ENCODE results near the gene FAM53B. TPM values are rescaled to one million over a fixed set of nuclear protein-coding genes. Genes with fewer than 3 reads are reported as not detected.
A peak's percentile ranks its signal among the peaks of the same experiment; 100 is the strongest.

FAM53B gene
- total RNA-seq, 4 donors from 2014 or later: 25.2 to 43.3 (median 34.7) TPM

DNA sequence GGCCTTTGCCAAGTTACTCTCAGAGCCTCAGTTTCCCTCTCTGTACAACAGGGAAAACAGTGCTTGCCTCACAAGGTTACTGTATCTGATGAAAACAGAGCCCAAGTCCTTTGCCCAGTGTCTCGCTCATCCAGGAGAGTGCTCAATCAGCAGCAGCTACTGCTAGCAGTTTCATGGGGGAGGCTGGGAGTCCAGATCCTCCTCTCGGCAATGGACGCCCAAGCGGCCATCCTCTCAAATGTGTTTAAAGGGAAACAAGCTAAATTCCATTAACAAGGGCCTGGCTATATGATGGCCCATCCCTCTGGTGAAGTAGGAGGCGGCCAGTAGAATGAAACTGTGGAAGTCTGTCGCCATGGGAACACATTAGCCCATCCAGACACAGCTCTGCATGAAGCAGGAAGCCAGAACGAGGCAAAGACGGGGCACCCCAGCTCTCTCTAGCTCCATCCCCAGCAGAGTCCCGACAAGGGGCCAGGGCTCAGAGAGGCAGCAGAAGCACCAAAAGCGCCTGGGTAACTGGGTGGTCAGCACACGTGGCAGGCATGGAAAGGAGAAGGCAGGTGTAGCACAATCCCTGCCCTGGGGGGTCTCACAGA, 35.2 kb downstream of the FAM53B start:
- no peaks in the 10 kb centered on the region for H3K27me3 ChIP-seq
- intact Hi-C loops (cut with DNase I): loop anchor here (5.0 kb wide), 1 partner anchor 33 kb away; the partner anchor contains the start of gene FAM53B
- no peaks in the 10 kb centered on the region for H3K9me3 ChIP-seq
- peak overlapping the region; percentile 49 to 86 (median 68) for H3K27ac ChIP-seq (replicated peaks in 1 of 4)
- TF ChIP-seq POLR2A (IDR thresholded peaks at IDR 0.05; ENCODE audit: low read depth) (no peak), POLR2AphosphoS5 (IDR thresholded peaks at IDR 0.05) (no peak), EP300 (IDR thresholded peaks at IDR 0.05) (no peak)
- TF ChIP-seq, protein P1, sequence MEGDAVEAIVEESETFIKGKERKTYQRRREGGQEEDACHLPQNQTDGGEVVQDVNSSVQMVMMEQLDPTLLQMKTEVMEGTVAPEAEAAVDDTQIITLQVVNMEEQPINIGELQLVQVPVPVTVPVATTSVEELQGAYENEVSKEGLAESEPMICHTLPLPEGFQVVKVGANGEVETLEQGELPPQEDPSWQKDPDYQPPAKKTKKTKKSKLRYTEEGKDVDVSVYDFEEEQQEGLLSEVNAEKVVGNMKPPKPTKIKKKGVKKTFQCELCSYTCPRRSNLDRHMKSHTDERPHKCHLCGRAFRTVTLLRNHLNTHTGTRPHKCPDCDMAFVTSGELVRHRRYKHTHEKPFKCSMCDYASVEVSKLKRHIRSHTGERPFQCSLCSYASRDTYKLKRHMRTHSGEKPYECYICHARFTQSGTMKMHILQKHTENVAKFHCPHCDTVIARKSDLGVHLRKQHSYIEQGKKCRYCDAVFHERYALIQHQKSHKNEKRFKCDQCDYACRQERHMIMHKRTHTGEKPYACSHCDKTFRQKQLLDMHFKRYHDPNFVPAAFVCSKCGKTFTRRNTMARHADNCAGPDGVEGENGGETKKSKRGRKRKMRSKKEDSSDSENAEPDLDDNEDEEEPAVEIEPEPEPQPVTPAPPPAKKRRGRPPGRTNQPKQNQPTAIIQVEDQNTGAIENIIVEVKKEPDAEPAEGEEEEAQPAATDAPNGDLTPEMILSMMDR (IDR thresholded peaks at IDR 0.05): no peak
- H3K36me3 ChIP-seq: peaks cover 0 to 16% (median 8%) of the 10 kb centered on the region in 4 donors
- 77% methylated on average over 7 of the region's 11 CpGs for WGBS
- no peak for DNase-seq (ENCODE audit: extremely low spot score)
- H3K4me3 ChIP-seq: no peak overlapping the region
- H3K4me1 ChIP-seq: peaks cover 75 to 94% (median 83%) of the 10 kb centered on the region in 4 donors

DNA sequence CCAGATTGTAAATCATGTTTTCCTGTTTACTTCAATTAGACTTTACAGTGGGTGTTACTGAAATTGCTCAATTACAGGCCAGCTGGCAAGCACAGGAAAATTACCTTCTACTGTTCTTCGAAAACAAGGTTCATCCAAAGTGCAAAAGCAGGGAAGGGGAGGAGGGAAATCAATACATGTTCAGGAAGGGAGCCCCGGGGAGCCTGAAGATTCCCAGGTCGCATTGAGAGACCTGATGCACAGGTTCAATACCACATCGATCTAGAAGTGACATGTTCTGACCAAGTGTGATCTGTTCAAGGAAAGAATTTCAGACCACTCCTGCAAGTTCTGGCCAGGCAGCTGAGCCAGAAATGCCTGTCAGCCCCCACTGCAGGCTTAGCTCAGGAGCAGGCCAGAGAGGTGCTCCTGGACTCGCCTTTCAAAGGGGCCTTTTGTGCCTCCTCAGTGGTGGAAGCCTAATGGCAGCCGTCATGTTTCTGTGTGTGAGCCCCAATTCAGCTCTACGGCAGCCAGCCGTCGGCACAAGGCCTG, 35.9 kb downstream of the FAM53B start:
- 33% methylated on average over 9 of the region's 9 CpGs for WGBS
- no peak overlapping the region for H3K4me3 ChIP-seq
- no peak for DNase-seq (ENCODE audit: extremely low spot score)
- TF ChIP-seq, protein P1 (IDR thresholded peaks at IDR 0.05): no peak
- TF ChIP-seq POLR2A (IDR thresholded peaks at IDR 0.05; ENCODE audit: low read depth) (no peak), EP300 (IDR thresholded peaks at IDR 0.05) (no peak), POLR2AphosphoS5 (IDR thresholded peaks at IDR 0.05) (no peak)
- no peaks in the 10 kb centered on the region for H3K27me3 ChIP-seq
- H3K9me3 ChIP-seq: no peaks in the 10 kb centered on the region
- H3K27ac ChIP-seq (replicated peaks in 1 of 4): peak overlapping the region; percentile 49 to 86 (median 68)
- peaks cover 0 to 16% (median 8%) of the 10 kb centered on the region in 4 donors for H3K36me3 ChIP-seq
- intact Hi-C loops (cut with DNase I): loop anchor here (5.0 kb wide), 1 partner anchor 34 kb away; the partner anchor contains the start of gene FAM53B
- H3K4me1 ChIP-seq: peaks cover 82 to 94% (median 85%) of the 10 kb centered on the region in 4 donors

DNA sequence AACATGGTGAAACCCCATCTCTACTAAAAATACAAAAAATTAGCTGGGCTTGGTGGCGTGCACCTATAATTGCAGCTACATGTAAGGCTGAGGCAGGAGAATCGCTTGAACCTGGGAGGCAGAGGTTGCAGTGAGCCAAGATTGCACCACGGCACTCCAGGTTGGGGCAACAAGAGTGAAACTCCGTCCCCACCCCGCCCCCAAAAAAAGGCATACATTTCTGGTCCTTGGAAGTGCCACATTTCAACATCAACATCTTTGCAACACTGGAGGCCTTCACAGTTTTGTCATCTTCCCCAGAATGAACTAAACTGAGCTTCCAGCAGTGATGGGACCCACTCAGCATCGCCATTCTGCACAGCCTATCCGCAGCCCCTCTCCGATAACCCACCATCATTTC, 36.6 kb downstream of the FAM53B start:
- H3K27ac ChIP-seq (replicated peaks in 1 of 4): peak overlapping the region in 3 of 4 donors; percentile 54 to 86 (median 81)
- 86% methylated on average over 8 of the region's 8 CpGs for WGBS
- no peak for TF ChIP-seq POLR2A (IDR thresholded peaks at IDR 0.05; ENCODE audit: low read depth)
- TF ChIP-seq POLR2AphosphoS5 (IDR thresholded peaks at IDR 0.05): no peak
- TF ChIP-seq, protein P1 (IDR thresholded peaks at IDR 0.05): no peak
- no peak for TF ChIP-seq EP300 (IDR thresholded peaks at IDR 0.05)
- no peak overlapping the region for H3K4me3 ChIP-seq
- DNase-seq (ENCODE audit: extremely low spot score): no peak
- peaks cover 87 to 94% (median 90%) of the 10 kb centered on the region in 4 donors for H3K4me1 ChIP-seq
- no peaks in the 10 kb centered on the region for H3K27me3 ChIP-seq
- intact Hi-C loops (cut with DNase I): loop anchor here (5.0 kb wide), 1 partner anchor 35 kb away; the partner anchor contains the start of gene FAM53B
- H3K9me3 ChIP-seq: no peaks in the 10 kb centered on the region
- peaks cover 0 to 16% (median 8%) of the 10 kb centered on the region in 4 donors for H3K36me3 ChIP-seq

DNA sequence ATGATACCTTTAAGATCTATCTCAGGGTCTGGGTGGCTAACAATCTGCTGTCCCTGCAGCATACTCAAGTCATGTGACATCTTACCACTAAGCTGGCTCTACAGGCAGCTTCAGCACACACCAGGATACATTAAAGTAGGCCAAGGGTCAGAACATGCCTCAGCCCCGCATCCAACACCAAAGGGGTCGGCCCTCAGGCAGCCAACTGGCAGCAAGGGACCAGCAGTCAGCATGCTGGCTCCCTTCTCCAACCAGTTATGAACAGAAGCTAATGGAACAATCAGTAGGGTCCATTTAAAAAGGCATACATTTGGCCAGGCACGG, 37.1 kb downstream of the FAM53B start:
- Histone ChIP-seq H3K36me3 (peaks cover 0 to 16% (median 8%) of the 10 kb centered on the region in 4 donors), H3K9me3 (no peaks in the 10 kb centered on the region), H3K27ac (replicated peaks in 1 of 4) (peak overlapping the region in 3 of 4 donors; percentile 54 to 86 (median 81)), H3K27me3 (no peaks in the 10 kb centered on the region), H3K4me3 (no peak overlapping the region), H3K4me1 (peaks cover 91 to 97% (median 93%) of the 10 kb centered on the region in 4 donors)
- intact Hi-C loops (cut with DNase I): loop anchor here (5.0 kb wide), 1 partner anchor 35 kb away; the partner anchor contains the start of gene FAM53B
- WGBS: 57% methylated on average over 2 of the region's 3 CpGs
- TF ChIP-seq POLR2AphosphoS5 (IDR thresholded peaks at IDR 0.05): no peak
- no peak for TF ChIP-seq POLR2A (IDR thresholded peaks at IDR 0.05; ENCODE audit: low read depth)
- TF ChIP-seq, protein P1 (IDR thresholded peaks at IDR 0.05): no peak
- no peak for TF ChIP-seq EP300 (IDR thresholded peaks at IDR 0.05)
- no peak for DNase-seq (ENCODE audit: extremely low spot score)

Measured in esophagus muscularis mucosa (tissue), 4 donors.